ENCODE data around the gene IMPA2.

Gene IMPA2

GRCh38 chr18:11996907-11997306 is 15.6 kb downstream of the IMPA2 start:
- DNase-seq (ENCODE audit: low read depth): no peak
- H3K4me3 ChIP-seq (ENCODE audit: low read length): no peak overlapping the region
- no peak for TF ChIP-seq CTCF (conservative IDR thresholded peaks at IDR 0.05; ENCODE audit: low read depth, low read length)

DNA sequence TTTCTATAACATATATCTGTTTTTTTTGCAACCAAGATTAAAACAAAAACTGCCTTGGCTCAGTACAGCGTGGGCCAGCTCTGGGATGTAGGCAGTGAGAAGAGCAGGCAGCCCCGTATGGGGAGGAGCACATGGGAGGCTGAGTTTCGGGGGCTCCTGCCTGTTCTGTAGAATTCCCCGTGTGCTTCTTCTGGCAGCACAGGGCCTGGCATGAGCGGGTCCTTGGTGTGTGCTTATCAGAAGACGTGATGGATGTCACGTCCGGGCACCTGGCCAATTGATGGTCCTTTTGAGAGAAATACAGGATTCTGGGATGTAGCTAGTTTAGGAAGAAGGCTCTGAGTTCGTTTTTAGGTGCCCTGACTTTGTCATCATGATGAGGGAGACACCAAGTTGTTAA is 16.2 kb downstream of the IMPA2 start:
- H3K4me3 ChIP-seq (ENCODE audit: low read length): no peak overlapping the region
- TF ChIP-seq CTCF (conservative IDR thresholded peaks at IDR 0.05; ENCODE audit: low read depth, low read length): no peak
- no peak for DNase-seq (ENCODE audit: low read depth)

- H3K4me3 ChIP-seq (ENCODE audit: low read length): no peak overlapping the region
- TF ChIP-seq CTCF (conservative IDR thresholded peaks at IDR 0.05; ENCODE audit: low read depth, low read length): no peak
- no peak for DNase-seq (ENCODE audit: low read depth)
These were observed 16.9 kb downstream of the IMPA2 start for GRCh38 chr18:11998193-11998592.

GRCh38 chr18:11999429-11999828 is 18.1 kb downstream of the IMPA2 start:
- no peak for DNase-seq (ENCODE audit: low read depth)
- no peak for TF ChIP-seq CTCF (conservative IDR thresholded peaks at IDR 0.05; ENCODE audit: low read depth, low read length)
- H3K4me3 ChIP-seq (ENCODE audit: low read length): no peak overlapping the region

- DNase-seq (ENCODE audit: low read depth): no peak
- no peak for TF ChIP-seq CTCF (conservative IDR thresholded peaks at IDR 0.05; ENCODE audit: low read depth, low read length)
- H3K4me3 ChIP-seq (ENCODE audit: low read length): no peak overlapping the region
These were observed 18.9 kb downstream of the IMPA2 start for GRCh38 chr18:12000072-12000659.

GRCh38 chr18:12001421-12001820 is 20.1 kb downstream of the IMPA2 start:
- DNase-seq (ENCODE audit: low read depth): no peak
- no peak overlapping the region for H3K4me3 ChIP-seq (ENCODE audit: low read length)
- TF ChIP-seq CTCF (conservative IDR thresholded peaks at IDR 0.05; ENCODE audit: low read depth, low read length): no peak

DNA sequence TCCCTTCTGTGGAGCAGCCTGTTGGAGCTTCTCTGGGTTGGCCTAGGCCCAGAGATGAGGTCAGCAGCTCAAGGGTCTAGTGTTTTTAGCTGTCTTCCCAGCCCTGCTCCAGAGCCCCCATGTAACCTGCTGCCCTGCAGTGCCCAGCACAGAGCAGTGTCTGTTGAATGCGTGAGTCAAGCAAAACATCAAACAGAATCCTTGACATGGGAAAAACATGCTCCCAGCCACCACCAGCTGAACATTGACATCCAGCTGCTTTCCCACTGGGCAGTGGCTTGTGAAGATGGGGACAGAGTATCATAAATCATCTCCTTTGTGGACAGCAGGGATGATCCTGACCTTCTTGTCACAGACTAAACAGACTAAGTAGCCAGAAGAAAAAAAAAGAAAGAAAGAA is 22.6 kb downstream of the IMPA2 start:
- no peak for TF ChIP-seq CTCF (conservative IDR thresholded peaks at IDR 0.05; ENCODE audit: low read depth, low read length)
- DNase-seq (ENCODE audit: low read depth): no peak
- no peak overlapping the region for H3K4me3 ChIP-seq (ENCODE audit: low read length)

Data from retinal pigment epithelial cell (primary cell).